ENCODE results near the gene LOX.

The LOX gene, protein sequence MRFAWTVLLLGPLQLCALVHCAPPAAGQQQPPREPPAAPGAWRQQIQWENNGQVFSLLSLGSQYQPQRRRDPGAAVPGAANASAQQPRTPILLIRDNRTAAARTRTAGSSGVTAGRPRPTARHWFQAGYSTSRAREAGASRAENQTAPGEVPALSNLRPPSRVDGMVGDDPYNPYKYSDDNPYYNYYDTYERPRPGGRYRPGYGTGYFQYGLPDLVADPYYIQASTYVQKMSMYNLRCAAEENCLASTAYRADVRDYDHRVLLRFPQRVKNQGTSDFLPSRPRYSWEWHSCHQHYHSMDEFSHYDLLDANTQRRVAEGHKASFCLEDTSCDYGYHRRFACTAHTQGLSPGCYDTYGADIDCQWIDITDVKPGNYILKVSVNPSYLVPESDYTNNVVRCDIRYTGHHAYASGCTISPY
- total RNA-seq = 0 to 0.20 (median 0) reads per million in 18 experiments

DNA sequence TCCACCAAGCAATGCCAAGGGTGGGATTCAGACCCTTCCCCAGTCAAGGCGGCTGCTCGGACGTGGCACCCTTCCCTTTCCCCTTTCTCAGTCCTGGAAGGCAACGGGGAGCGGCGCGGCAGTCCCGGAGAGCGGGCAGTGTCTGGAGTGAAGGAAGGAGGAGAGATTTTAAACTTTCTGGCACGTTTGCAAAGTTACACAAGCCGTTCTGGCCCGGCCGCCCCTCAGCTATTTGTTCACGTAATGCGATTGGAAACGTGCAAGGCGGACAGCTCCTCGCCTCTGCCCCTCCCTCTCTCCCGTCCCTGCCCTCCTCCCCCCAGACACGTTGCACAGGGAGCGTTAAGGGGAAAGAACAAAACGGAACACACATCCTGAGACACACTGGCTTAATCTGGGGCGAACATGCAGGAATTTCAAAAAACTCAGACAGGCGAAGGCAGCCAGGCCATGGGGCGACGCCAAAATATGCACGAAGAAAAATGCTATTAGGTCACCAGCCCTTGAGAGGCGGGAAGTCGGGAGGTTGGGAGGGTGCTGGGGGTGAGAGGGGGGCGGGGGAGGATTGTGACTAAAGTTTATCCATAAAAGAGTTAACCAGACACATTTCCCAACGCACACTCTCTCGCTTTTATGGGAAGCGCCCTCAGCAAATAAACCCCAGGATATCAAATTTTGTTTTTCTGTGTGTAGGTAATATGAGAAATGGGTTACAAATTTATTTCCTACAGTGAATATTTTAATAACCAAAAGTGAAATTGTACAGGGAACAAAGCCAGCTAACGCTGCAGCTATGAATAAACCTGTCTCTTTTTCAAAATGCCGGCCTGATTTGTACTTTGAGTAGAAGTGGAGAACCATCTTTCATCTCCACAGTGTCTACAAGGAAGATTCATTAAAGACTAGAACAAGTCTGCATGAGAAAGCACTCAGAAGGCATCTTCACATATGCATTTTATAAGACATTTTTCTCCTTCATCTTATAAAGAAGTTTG, at the start of gene LOX:
Gene LOX (minus strand): TSS at position 144 of the 995 bp plus-strand sequence. CDS start 274 bp downstream, outside the sequence.
- no peak for DNase-seq

DNA sequence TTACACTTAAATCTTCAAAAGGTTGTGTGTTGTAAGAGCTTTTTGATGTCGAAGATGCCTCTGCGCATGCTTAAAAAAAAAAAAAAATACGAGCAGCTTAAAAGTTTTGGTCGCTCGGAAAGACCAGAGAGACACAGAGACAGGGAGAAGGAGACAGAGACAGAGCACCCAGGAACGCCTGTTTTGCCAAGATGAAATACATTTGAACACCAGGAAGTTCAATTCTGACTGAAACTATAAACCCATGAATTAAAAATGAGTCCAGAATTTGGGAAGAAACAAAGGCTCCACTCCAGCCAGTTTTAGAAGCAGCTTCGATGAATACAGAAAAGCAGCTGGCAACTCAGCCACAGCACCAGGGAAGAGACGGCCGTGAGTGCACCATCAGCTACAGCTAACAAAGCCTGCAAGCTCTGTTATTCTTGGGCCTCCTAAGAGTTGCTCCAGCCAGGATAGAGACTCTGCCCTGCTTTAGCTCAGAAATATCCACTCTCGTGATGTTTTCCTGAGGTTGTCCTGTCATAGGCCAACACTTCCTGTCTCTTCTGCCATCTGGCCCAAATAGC, 48.8 kb upstream of the LOX start:
- DNase-seq = no peak

DNA sequence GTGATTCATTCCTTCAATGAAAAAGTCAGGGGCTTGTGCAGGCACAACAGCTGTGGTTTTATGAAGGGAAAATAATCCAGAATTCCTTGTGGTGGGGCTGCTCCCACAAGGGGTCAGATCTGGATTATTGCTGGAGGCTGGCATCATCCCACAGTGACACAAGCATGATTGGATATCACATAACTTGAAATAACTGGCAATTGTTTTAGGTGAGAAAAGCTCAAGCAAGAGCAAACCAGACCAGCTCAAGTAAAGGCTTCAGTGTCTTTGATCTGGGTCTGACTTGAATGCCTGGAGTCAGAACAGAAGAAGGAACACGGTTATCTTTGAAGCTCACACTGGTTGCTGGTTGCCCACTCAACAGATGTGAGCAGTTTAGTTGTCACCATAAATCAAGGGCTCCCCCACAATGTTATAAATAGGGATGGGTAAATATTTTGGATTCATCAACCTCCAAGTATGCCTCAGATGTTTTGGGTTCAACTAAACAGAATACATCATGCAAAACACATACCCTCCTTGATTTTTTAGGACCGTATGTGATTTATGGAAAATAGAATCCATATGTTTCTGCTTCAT, 48.2 kb upstream of the LOX start:
- DNase-seq = no peak

DNA sequence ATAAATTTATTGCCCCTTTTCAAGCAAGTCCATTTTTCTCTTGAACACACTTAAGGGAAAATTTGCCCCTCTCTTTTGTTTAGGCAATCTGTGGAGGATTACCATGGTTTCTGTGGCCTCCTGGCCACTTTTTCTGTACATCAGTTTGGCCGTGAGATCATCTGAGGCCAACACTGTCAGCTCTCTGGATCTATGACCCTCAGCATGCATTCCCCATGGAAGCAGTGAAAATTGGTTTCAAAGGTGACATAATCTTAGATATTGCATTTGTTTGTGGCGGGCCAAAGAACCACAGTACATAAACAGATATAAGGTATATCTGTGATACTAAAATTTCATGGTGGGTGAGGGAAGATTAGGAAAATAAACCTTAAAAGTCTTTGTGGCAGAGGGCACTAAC, 46.7 kb upstream of the LOX start:
- no peak for DNase-seq

DNA sequence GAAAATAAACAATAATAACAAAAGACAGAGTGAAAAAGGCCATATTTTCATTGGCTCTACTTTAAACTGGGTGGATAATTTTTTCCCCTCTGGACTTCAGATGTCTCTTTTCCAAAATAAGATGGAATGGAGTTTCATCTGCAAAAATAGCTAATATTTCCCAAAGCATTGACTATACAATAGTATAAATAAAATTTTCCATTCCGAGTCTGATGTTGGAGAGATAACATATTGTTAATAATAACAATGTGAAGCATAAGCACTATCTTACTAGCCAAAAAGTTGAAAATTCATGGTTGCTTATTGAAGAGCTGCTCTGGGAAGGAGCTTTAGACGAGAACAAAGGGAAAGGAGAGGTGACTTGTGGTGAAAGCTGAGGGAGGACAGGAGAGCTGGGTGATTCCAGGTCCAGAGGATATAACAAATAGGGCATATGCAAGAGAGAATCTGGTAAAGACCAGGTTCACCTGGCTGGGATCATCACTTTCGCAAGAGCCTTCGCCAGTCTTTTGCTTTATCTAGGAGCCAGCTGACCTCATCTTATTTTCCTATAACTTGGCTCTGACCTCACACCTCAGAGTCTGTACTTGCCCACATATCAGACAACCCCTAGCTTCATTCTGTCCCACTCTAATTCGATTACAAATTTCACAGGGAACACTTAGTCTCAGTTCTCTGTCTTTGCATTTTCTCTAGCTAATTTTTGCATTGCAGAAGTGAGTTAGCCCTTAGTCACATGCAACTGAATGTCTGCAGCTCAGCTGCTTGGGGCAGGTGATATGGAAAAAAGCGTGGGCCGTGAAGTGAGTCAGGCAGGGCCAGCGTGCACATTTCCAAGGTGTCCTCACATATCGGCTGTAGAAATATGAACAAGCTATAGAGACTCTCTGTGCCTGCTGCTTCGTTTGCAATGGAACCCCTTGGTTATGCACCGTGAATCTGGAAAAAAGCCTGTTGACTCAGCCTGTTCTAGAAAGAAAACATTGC, 43.7 kb upstream of the LOX start:
- DNase-seq = no peak

DNA sequence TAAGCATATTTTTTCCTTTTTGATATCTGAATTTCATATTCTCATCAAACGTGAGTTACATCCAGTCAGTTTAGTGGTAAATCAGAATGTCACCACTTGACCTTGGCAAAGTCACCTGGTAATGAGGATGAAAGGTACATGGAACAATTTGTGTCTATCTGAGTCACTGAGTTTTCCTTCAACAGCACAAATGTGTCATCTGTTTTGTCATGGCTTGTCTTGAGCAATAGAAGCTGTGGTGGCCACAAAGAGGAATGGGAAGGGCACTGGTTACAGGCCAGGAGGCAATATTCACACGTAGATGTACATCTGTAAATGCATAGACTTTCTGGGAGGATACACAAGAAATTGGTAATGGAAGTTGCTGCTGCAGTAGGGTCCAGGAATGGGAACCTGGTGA, 42.9 kb upstream of the LOX start:
- peak; percentile 15 to 41 for DNase-seq

DNA sequence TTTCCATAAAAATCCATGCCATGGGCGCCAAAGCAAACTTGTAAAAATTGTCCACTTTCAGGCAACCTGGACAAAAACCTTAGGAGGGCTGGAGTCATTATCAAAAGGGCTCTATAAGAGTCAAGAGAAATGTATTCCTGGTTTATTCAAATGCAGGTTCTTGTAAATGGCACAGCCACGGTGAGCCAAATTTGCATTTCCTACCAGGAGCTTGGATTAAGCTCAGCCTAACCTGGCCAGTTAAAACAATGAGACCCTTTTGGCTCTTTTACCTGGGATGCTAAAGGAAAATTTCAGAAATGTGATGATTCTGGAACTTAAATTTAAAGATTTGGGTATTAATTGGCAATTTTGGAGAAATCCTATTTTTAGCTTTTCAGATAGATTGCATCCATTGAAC, 42.4 kb upstream of the LOX start:
- DNase-seq = no peak

DNA sequence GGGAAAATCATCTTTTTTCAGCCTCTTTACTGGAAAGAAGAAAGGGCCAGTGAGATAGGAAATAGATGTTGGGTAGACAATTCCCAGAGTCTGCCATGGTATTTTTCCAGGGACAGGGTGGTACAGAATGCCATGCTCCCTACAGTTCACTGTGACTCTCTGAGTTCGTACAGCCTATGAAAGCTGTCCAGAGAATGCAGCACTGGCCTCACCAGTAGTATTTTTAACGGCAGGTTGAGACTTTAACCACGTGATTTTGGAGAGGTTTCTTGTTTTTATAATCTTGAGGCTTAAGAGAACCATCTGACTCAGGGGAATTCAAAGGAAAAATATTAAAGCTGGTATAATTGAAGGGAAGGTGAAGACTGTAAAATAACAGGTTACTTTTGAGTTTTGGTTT, 41.1 kb upstream of the LOX start:
- no peak for DNase-seq

DNA sequence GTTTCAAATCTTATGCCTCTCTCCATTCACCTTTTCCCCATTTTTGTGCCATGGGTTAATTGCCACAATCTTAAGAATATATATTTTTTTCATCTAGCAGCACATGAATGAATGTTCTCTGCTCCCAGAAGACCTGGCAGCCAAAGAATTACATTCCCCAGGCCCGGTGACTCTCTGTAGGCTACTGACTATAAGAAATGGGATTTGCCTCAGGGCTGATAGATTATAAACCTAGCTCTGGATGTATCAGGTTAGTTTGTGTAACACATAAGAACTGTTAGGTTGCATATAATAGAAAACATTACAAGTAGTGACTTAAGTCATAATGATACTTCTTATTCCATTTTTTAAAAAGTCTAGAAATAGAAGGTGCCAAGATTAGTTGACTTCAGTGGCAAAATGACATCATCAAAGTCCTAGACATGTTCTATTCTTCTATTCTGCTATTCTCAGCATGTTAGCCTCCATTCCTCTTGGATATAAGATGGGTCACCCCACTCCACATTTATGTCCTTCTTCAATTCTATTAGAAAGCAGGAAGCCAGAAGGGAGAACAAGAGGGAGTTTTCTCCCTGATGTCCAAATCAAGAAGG, 40.4 kb upstream of the LOX start:
- no peak for DNase-seq

DNA sequence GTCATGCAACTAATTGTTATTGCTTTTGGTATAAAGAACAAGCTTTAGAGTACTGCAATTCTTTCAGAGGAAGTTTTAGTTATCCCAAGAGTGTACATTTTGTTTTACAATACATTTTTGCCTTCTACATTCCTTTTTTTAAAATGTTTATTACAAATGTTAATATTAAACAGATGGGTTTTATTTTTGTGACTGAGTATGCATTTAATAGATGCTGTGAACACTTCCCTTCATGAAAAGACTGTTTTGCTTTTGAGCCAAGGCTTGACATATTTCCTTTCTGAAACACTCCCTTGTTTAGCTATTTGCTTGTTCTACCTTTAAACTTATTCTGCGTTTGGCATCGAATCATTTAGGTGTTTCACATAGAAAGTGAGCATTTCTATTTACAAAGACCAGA, 36.4 kb upstream of the LOX start:
- no peak for DNase-seq

DNA sequence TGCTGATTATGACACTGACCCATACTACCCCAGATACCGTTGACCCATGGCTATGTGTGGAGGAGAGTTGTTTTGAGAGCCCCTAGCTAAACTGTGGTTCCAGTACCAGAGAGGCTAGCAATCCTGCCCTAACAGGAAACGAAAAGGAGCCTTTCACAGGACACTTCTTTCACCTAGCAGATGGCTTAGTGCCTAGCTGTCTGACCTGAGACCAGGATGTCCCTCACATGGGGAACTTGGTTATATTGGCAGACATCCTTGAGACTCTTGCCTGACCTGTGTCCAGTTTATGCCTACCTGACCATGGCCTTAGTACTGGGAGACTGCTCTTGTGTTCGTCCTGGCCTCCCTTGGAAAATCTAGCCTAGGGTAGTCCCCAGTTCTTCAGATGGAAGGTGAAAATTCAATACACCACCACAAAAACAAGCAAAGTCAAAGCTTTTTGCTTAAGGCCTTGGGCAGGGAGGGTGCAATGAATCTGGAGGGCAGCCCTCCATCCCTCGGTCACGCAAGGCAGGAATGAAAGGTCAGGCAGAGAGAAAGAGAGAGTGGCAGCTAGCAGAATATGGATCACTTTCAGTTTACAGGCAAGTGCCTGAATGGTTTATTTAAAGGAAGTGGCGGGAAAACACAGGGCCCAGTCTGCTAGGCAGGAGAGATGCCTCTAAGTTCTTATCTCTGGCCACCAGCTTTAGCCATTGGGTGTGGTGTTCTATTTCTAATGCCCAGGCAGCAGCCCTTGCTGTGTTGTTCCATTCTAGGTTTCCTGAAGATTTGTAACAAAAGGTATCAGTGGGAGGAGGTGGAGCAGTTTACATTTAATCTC, 34.9 kb upstream of the LOX start:
- DNase-seq = no peak

DNA sequence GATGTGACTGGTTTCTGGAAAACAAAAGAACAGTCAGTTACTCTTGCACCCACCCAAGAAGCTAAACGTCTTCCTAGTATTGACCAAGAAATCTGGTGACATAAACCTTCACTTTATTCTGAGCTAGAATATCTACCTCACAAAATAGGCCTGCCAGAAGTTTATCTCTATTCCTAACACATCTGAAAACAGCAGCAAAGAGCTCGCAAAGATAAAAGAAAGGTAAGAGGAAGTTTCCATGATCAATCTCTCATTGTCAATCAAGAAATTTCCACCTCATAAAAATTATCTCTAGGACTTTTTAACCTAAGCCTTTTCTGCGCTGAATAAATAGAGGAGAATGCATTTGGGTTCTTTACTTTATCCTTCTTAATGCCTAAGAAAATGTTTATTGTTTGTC, 34.0 kb upstream of the LOX start:
- DNase-seq = no peak

DNA sequence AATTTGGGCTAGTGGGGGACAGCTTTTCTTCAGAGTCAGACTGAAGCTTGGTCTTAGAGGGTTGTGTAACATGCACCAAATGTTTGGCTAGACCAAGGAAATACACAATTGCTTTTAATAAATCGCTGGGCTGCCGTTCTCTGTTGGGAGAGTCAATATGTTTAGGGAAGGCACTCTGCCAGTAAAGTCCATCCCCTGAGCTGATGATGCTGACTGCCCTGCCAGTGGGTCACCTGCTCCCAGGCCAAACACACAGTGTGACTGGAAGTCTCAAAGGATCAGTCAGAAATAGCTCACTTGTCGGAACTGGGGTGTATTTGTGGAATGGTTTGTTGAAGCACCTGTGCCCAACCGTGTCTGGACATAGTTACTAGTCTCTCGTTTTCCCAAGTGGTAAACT, 33.4 kb upstream of the LOX start:
- DNase-seq = no peak

DNA sequence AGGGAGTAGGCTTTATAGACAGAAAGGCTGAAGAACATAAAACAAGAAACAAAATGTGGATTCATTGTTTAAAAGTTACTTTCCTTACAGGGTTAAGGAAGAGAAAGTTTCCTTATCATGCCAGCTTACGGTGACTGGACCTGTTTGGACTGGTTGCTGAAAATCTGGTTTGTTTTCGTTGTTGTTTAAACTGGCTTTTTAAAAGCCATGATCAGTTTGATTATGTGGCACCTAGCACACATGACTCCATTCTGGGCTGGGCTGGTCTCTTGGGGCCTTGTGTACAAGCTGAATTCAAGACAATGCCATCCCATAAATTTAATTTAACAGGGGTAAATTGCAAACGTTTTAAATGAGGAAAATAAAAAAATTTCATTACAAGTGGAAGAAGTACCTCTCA, 32.9 kb upstream of the LOX start:
- no peak for DNase-seq

DNA sequence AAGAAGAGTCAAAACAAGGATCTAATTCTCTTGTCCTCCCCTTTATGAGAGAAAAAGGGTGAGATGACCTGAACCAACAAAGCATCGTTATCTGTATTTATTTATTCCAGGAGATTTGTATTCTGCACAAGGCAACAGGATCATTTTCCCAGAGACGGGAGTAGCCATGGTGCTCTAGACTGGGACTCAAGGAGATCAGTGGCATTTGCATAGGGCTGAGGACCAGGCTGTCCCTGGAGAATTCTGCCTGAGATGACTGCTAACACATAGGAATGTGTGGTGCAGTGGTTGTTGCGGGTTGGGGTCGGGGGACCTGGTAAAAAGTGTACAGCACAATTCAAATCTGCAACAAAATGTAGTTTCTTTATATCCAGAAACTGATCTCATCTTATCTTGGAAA, 29.0 kb upstream of the LOX start:
- DNase-seq = no peak

DNA sequence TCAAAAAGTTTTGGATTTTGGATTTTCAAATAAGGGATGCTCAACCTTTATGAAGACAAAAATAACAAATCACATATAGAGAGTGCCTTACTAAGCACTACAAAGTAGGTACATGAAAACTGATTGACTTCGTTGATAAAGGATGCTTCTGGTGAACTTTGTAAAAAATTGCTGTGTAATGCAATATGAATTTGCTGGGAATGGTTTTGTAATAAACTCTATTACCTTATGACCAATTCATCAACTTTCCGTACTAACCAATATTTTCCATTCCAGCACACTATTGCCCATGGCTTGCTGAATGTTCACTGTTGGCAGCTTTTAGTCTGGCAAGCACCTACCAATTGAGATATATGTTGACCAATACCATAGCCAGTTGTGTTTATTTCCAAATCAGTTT, 27.9 kb upstream of the LOX start:
- DNase-seq = no peak

DNA sequence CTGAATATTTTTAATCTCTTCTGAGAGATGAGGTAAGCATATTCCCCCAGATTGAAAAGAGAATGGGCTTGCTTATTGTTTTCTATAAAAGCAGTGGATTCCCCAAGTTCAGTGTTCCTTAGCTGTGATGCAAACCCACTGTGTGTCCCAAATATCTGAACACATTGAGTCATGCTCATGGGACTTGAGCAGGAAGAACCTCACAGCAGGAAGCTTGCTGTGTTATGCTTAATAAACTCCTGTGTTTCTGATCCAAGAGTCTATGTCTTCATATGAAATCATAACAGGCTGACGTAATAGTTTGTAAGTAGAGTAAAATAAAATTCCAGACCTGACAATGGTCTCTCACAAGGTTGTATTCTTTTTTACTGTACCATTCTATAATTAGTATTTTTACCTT, 24.8 kb upstream of the LOX start:
- DNase-seq = peak; percentile 39 to 56

DNA sequence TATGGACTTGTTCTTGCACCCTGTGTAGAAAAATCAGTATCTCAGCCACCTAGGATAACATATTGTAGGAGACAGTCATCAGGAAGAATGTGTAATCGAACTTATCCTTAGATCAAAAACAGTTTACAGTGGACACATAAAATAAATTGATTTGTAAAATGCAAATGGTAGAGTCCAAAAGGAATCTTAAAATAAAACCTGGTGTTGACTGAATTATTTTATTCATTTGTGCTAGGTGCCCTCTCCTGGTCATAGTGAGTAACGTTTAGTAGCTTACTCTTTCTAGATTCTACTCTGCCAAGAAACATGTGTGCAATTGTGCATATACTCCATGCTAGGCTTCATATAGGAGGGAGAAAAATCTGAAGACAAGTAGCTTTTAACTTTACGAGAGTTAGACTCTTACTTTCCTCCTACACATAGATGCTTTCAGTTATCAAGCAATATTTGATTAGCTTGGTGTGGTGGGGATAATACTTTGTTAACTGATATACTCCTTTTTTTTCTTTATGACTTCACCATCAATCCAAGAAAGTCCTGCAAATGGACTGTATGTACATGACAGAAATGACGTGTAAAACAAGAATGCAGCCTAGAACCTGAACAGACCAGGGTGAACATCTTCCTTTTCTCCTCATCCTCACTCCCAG, 23.7 kb upstream of the LOX start:
- peak; percentile 28 to 50 for DNase-seq

DNA sequence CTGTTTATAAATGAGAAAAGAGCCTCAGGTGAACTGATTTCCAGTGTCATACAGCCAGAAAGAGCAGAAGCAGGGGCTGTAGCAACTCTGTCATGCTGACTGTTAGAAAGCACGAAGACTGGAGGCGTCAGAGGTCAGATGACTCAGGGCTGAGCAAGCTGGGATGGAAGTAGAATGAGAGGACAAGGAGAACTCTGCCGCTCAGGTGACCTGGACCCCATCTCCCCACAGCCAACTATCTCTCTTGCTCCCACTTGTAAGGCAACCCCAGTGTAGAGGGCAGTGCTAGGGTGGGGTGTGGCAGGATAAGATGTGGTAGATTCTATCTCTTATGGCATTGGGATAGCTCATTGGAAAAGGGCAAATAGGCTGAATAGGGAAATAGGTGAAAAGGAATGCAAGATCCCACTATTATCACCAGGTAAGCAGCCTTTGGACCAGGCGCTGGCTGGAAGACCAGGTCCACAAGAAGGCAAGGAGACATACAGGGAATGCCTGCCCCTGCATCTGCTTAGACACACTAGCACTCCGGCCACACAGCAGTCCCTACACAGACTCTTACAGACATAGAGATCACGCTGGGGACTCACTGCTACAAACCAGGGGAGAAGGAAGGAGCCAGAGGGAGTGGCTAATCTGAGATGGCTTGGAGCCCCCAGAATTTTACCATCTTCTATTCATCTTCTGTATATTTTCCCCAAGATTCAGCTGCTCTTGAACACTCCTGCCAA, 21.2 kb upstream of the LOX start:
- DNase-seq = peak in 1 of 2 donors; percentile 6
